Osteocyte (in vitro differentiated cells): ENCODE results near the gene CUBN. TPM values are rescaled to one million over a fixed set of nuclear protein-coding genes. Genes with fewer than 3 reads are reported as not detected.
A peak's percentile ranks its signal among the peaks of the same experiment; 100 is the strongest.
"Not testable (repeated sequence)": the region's sequence is repeated elsewhere in the genome, so short reads cannot be mapped to it uniquely, and the experiment has no call there.

Experiments used
- DNase-seq: peaks from one replicate; pipeline ENCODE4 v3.0.0; 2021; ENCODE audit warnings: mixed read lengths; ENCODE audit not compliant: unreplicated experiment; ENCODE audit errors: extremely low spot score
- H3K27ac Mint-ChIP-seq: one replicate; pipeline ENCODE4 v1.8.0; 2021; ENCODE audit warnings: mild to moderate bottlenecking, mixed read lengths; ENCODE audit not compliant: unreplicated experiment
- H3K27me3 Mint-ChIP-seq: one replicate; pipeline ENCODE4 v1.8.0; 2021; ENCODE audit warnings: mixed read lengths; ENCODE audit not compliant: unreplicated experiment
- H3K36me3 Mint-ChIP-seq: one replicate; pipeline ENCODE4 v1.8.0; 2021; ENCODE audit warnings: mixed read lengths; ENCODE audit not compliant: unreplicated experiment
- H3K4me1 Mint-ChIP-seq: one replicate; pipeline ENCODE4 v1.8.0; 2021; ENCODE audit warnings: mixed read lengths; ENCODE audit not compliant: unreplicated experiment
- H3K4me3 Mint-ChIP-seq: one replicate; pipeline ENCODE4 v1.8.0; 2021; ENCODE audit warnings: mild to moderate bottlenecking, moderate library complexity, mixed read lengths; ENCODE audit not compliant: unreplicated experiment
- H3K9me3 Mint-ChIP-seq: one replicate; pipeline ENCODE4 v1.8.0; 2021; ENCODE audit warnings: mixed read lengths; ENCODE audit not compliant: unreplicated experiment
- total RNA-seq: library from RNA; stranded (reverse); gene quantifications from 2 replicates; pipeline ENCODE4 v1.2.1, GENCODE V29; 2021
- TF ChIP-seq, protein P1 (sequence below): fragments of 200-600 bp; sonication (generic); IDR thresholded peaks from 2 replicates; pipeline ENCODE4 v1.5.0; 2021; ENCODE audit warnings: antibody characterized with exemption, mild to moderate bottlenecking, moderate library complexity

The CUBN gene
- total RNA-seq, 1 donor from 2014 or later = 1.4 TPM

DNA sequence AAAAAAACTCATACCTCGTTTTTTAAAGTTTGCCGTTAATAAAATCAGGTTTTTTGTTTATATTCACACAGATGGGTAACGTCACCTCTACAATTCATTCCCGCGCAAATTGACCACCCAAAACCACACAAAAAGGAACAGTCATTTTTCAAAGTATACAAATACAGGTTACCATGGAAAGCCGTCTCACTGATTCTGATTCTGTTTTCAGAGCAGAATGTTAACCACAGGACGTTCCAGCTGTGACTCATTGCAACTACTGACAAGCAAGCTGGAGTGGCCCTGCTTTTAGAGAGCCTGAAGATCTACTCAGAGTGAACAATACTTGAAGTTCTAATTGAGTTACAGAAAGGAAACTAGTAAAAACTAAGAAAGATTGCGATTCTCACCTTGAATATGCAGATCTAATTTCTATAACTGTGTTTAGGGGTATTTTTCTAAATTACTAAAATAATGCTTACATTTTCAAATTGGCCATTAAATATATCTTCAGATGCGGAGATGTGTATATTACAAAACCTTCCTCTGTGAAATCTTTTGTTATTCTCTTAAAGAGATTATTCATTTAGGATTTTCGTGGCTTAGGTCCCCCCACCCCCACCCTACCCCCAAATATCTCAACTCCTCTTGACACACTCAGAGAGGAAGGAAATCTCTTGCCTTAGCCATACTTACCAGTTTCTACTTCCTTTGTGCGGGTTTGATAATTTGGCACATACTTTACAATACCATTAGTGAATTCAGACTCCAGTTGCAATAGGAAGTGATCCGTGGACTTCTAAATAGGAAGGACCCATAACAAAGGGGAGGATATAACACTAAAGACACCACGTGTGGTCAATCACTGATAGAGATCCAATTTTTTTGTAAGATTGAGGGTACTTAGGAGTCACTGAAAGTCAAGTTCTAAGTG lies 106.0 kb downstream of the CUBN start:
- peak overlapping the region; percentile 8 for H3K4me3 Mint-ChIP-seq
- peak overlapping the region; percentile 98 for H3K27ac Mint-ChIP-seq

DNA sequence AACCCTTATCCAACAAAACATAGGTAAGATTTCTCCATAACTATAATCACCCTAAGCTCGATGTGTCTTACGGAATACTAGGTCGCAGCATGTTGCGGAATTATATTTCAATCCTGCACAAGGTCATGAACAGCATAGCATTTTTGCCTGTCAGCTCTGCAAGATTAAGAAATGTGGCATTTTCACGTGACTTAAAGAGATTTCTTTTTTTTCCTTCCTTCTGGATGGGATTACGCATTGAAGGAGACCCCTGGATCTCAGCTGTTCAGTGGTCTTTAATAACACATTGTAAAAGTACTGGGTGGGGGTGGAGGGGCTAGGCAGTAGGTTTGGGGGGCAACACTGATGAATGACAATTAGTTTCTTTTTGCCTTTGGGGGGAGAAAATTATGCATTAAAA lies 106.7 kb downstream of the CUBN start:
- TF ChIP-seq, protein P1, sequence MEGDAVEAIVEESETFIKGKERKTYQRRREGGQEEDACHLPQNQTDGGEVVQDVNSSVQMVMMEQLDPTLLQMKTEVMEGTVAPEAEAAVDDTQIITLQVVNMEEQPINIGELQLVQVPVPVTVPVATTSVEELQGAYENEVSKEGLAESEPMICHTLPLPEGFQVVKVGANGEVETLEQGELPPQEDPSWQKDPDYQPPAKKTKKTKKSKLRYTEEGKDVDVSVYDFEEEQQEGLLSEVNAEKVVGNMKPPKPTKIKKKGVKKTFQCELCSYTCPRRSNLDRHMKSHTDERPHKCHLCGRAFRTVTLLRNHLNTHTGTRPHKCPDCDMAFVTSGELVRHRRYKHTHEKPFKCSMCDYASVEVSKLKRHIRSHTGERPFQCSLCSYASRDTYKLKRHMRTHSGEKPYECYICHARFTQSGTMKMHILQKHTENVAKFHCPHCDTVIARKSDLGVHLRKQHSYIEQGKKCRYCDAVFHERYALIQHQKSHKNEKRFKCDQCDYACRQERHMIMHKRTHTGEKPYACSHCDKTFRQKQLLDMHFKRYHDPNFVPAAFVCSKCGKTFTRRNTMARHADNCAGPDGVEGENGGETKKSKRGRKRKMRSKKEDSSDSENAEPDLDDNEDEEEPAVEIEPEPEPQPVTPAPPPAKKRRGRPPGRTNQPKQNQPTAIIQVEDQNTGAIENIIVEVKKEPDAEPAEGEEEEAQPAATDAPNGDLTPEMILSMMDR = no peak
- no peaks in the 10 kb centered on the region for H3K9me3 Mint-ChIP-seq
- no peaks in the 10 kb centered on the region for H3K27me3 Mint-ChIP-seq
- peaks cover 46% of the 10 kb centered on the region for H3K4me1 Mint-ChIP-seq
- H3K4me3 Mint-ChIP-seq = no peak overlapping the region
- no peak for DNase-seq
- H3K36me3 Mint-ChIP-seq = no peaks in the 10 kb centered on the region
- H3K27ac Mint-ChIP-seq = peak overlapping the region; percentile 98

More for the DNA sequence above, 106.0 kb downstream of the CUBN start:
- Mint-ChIP-seq H3K4me1 (peaks cover 49% of the 10 kb centered on the region), H3K36me3 (no peaks in the 10 kb centered on the region), H3K9me3 (no peaks in the 10 kb centered on the region), H3K27me3 (no peaks in the 10 kb centered on the region)
- no peak for DNase-seq
- TF ChIP-seq, protein P1 = no peak

DNA sequence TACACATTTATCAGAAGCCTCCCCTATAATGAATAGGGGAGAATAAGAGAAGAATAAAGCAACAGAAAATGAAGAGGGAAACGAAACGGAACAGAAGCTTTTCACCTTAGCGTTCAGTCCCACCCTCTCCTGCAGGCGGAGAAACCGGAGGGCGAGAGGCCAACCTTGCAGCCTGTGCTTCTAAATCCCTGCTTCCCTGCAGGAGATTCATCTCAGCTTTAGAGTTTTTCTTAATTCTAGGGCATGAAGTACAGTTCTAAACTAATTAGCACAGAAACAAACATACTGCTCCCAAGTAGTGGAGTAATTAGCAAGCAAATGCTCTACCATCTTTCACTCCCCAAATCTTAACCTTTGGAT lies 107.2 kb downstream of the CUBN start:
- Mint-ChIP-seq H3K9me3 (no peaks in the 10 kb centered on the region), H3K4me1 (peaks cover 44% of the 10 kb centered on the region), H3K4me3 (no peak overlapping the region), H3K27me3 (no peaks in the 10 kb centered on the region), H3K36me3 (no peaks in the 10 kb centered on the region), H3K27ac (peak overlapping the region; percentile 98)
- TF ChIP-seq, protein P1 = no peak
- DNase-seq = no peak

DNA sequence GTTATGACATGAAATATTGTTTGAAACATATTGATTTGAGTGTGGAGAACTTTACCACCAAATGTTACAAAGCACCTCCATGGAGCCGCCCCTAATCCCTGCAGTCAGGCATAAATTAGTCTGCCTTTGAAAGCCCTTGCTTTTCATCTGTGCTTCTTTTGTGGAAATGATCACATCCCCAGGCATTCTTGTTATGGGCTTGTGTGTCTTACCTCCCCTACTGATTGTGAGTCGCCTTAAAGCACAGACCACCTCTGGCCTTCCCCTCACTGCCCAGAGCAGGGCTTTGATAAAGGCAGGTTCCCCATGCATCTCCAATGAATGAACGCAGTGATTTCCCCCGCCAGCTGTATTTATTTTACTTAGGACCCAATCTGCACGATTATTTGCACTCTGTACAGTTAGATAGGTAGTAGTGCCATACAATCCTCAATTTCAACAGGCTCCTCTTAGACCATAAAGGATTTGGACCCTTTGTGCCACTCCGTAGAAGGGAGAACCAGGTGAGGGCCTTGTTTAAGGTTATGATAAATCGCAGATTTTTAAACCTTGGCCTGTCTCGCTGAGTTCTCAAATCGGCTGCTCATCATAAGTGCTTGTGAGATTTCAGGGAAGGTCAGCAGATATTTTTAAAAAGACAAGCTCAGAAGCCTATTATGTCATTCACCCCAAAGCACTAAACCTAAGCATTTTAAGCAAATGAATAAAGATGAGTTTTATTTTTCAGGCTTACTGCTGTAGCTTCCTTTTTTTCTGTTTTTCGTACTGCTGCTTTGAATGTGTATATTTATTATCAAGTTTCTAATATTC lies 107.8 kb downstream of the CUBN start:
- Mint-ChIP-seq H3K27me3 (no peaks in the 10 kb centered on the region), H3K9me3 (no peaks in the 10 kb centered on the region), H3K4me3 (no peak overlapping the region), H3K36me3 (no peaks in the 10 kb centered on the region), H3K27ac (peak overlapping the region; percentile 98), H3K4me1 (peaks cover 39% of the 10 kb centered on the region)
- DNase-seq = no peak
- TF ChIP-seq, protein P1 = no peak

DNA sequence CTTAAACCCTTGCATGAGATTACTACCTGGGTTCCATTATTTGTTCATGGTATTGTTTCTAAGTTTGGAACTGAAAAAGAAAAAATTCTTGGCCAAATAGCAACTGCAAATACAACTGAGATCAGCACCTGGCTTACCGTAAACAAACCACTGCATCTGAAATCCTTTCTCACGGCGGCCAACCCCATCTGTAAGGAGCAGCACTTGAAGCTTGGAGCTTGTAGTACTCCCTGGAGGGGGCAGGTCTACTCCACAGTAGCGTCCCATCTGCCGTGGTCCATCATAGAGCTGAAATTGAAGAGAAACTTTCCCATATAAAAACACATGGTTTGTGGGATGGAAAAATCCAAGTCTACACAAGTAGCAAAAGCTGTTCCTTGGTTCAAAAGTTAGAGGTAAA lies 109.9 kb downstream of the CUBN start:
- Mint-ChIP-seq H3K4me1 (peaks cover 25% of the 10 kb centered on the region), H3K9me3 (no peaks in the 10 kb centered on the region), H3K36me3 (no peaks in the 10 kb centered on the region), H3K4me3 (no peak overlapping the region), H3K27ac (no peak overlapping the region), H3K27me3 (no peaks in the 10 kb centered on the region)
- TF ChIP-seq, protein P1 = no peak
- no peak for DNase-seq

DNA sequence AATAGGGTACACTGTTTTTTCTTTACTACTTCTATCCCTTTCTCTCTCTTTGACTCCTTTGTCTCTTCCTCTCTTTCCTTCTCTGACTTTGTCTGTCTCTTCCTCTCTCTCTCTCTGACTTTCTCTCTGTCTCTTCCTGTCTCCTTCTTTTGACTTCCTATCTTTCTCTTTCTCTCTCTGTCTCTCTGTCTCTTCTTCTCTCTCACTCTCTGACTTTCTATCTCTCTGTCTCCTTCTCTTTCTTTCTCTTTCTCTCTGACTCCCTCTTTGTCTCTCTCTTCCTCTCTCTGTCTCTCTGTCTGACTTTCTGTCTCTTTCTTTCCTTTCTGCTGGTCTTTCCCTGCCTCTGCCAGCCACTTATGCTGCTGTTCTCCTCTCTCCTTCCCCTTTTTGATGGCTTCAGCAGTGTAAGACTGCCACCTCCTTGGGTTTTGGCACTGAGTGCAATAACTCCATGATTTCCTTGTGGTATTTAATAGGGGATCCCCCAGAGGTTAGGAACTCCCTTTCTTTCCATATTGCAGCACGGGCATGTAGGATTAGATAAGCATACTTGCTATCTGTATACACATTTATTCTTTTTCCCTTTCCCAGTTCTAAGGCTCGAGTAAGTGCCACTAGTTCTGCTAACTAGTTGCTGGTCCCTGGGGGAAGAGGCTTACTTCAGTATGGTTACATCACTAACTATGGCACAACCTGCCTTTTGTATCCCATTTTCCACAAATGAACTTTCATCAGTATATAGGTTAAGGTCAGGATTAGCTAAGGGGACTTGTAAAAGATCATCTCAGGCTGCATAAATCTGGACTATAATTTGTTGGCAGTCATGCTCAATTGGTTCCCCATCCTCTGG lies 116.3 kb downstream of the CUBN start:
- DNase-seq, H3K36me3 Mint-ChIP-seq, H3K9me3 Mint-ChIP-seq, H3K4me3 Mint-ChIP-seq, H3K27me3 Mint-ChIP-seq: not testable (repeated sequence)
- peak overlapping the region; percentile 12 for H3K27ac Mint-ChIP-seq
- H3K4me1 Mint-ChIP-seq = peaks cover 17% of the 10 kb centered on the region
